NCI-H128 (cell line): ENCODE data around the gene TMEM14B.
"Not testable (repeated sequence)": the region's sequence is repeated elsewhere in the genome, so short reads cannot be mapped to it uniquely, and the experiment has no call there.

ENCODE experiments used
- DNase-seq: peaks from one replicate; lab custom pipeline; 2025; ENCODE audit not compliant: unreplicated experiment; lab: John Stamatoyannopoulos, UW

Gene TMEM14B

DNA sequence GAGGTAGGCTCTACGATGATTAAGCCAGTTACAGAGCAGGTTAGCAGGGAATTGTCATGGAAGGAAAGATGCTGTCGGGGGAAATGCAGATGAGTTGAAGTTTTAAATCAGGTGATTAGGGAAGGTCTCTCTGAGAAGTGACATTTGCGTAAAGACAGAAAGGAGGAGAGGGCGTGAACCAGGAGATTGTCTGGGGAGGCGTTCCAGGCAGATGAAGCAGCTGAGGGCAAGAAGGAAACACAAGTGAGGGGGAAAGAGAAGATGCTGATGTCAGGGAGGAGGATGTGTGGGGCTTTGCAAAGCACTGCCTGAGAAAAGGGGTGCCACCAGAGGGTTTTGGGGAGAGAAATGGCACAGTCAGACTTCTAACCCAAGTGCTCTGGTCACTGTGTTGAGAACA lies 2.5 kb upstream of the TMEM14B start:
- no peak for DNase-seq

DNA sequence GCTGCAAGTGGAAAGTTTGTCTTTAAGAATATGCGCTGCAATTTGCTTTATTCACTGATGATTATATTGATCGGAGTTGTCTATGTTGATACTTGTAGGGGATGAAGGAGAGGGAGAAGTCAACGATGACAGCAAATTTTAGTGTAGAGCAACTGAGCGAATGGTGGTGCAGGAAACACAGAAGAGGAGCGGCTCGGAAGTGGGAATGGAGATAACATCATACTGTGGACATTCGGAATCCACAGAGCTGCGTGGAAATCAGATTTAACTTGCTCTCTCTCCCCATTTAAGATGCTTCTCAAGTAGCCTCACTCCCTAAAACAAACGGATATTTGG lies 722 bp upstream of the TMEM14B start:
- DNase-seq, result no peak

DNA sequence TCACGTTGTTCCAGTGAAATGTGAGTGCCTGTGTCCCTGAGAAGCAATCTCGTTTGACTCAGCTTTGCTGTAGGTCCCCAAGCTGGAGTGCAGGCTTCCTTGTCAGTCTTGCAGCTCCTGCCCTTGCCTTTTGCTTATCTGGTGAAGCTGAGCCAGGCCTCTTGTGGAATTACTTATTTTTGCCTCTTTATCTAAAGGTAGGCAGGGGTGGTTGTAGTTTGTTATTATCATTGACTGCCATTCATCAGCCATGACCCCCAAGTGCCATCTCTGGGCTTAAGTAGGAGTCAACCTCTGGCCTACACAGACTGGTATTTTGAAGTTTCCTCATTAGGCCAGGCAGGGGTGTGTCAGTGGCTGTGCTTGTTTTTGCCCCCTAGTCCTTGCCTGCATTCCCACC lies 2.1 kb downstream of the TMEM14B start:
- no peak for DNase-seq

DNA sequence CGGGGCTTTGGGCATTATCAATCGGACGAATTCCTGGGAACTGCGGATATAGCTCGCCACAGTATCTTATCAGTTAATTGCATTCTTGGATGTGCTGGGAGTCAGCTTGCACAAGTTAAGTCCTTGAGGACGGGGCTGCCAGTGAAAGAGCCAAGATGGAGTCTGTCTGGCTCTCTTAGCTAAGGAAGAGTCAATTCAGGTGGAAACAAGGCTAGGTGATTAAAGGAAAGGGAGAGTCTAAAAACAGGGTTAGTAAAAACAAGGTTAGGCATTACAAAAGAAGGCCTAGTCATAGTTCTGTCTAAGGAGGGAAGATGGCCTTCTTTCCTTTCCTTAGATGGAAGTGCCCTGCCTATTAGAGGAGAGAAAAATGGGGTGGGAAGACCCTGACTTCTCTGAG lies 3.0 kb downstream of the TMEM14B start:
- not testable (repeated sequence) for DNase-seq

DNA sequence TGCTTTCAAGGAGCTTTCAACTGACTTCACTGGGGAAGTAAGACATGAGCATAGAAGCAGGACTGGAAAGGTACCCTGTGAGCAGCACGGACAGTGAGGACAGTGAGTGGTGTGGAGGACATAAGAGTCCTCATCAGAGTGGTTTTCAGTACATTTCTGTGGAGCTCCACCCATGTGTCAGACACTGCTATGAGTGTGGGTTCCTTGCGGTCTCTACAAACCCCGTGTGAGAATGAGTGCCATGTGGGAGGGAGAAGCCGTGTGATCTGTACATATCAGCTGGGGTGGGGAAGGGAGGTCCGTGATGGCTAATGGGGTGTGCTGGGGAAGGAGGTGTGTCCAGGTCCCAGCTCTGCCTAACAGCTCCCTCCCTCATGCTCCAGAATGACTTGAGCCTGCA lies 4.2 kb downstream of the TMEM14B start:
- DNase-seq, result not testable (repeated sequence)

DNA sequence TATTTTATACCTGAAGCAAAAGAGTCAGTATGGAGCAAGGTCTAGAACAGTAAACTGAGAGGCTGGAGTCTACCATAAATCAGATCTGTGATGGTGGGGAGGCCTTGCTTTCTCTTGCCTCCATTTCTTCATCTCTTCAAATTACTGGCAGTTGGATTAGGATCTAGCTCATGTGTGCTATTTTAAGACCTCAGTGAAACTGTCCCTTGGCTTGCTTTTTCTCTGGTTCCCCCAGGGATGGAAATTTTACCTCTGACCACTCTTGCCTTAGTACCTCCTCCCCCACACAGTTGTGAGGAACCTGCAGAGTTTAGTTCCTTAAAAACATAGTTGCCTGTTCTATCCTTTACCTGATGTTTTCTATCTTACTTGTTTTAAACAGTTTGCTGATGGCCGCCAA lies 8.5 kb downstream of the TMEM14B start:
- no peak for DNase-seq

DNA sequence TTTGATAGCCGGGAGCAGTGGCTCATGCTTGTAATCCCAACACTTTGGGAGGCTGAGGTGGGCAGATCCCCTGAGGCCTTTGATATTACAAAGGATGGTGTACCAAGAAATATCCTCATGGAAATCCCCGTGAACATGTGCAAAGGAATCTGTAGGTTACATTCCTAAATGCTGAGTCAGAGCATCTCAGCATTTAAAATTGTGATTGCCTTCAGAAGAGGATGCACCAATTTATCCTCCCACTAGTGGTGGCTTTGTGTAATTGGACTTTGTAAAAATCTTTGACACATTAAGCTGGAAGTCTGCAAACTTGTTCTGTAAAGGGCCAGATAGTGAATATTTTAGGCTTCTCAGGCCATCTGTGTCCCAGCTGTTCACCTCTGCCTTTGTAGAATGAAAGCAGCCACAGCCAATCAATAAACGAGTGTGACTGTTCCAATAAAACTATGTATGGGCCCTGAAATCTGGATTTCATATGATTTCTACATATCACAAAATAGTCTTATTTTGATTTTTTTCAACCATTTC lies 11.8 kb downstream of the TMEM14B start:
- no peak for DNase-seq

DNA sequence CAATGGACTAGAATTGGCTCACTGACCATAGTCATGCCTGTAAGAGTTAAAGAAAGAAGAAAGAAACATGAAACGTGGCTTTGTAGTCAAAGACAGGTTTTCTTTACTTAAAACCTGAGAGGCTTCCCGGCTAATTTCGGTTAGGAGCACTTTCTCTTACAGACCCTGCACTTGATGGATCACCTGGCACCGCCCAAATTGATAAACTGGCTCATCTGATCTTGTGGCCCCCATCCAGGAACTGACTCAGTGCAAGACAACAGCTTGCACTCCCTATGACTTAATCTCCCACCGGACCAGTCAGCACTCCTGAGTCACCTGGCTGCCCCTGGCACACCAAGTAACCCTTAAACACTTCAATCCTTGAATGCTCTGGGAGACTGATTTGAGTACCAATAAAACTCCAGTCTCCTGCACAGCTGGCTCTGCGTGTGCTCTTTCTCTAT lies 12.3 kb downstream of the TMEM14B start:
- DNase-seq, result no peak

DNA sequence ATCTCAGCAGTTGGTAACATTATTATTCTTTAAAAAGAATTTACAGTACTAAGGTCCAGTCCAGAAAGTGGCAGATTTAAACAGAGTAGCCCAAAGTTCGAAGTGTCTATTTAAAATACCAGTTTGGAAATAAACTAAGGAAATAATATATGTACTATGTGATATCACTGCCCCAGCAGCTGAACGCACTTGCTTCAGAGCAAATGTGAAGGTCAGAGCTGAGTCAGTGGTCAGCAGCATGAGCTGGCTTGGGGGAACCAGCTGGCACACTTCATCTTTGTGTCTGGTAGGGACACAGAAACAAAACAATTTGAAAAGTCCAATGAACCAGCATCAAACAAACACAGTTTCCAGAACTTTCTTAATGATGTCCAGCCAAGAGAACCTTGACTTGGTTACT lies 15.4 kb downstream of the TMEM14B start:
- no peak for DNase-seq

DNA sequence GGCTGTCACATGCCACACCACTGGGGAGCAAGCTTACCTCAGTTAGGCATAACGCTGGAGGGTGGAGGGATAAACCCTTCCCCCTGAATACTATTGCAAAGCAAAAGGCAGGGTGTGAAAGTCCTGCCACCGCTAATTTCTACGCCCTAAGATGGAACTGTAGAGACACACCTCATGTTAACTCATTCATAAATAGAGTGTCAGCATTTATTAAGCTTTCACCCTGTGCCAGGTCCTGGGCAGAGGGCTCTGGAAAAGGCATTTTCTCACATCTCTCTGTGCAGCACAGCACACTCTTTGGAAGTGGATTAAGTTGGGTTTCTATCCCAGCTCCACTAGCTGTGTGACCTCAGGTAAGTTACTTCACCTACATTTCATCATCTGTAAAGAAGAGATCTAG lies 21.8 kb downstream of the TMEM14B start:
- DNase-seq, result no peak

DNA sequence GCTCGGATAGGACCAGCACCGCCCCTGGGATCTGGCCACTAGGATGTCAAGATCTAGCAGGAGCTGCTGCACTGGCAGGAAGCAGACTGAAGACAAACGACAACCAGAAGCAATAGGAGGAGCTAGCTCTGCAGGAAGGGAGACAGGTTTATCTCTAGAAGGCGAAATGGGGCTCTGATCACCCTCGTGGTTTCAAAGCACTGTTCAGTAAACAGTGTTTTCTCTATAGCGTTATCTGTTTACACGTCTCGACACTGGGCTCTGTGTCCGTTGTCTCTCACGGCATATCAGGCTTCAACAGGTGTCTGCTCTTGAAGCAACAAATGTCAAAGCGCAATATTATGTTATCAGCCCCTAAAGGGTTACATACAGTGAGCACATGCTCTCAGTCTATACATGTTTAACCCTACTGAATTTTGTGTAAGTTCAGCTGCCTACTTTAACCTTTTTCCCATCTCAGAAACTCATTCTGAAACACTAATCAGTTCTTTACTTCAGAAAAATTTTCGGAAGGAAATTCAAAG lies 23.8 kb downstream of the TMEM14B start:
- no peak for DNase-seq

DNA sequence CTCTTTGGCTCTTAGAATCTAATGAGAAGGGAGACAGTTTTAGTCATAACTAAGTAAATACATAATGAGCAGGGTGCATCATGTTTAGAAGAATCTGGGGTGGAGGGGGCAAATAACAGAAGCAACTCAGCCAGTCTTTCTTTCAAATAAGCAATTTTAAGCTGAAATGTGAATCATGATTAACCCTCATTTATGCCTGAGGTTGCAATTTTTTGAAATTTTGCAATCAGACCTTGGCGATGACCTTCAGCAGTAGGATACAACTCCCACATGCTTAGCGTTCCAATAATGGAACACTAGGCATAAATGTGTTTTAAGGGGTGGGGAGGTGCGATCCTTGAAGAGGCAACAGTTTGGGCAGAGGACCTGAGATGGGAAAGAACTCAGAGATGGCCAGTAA lies 30.6 kb downstream of the TMEM14B start:
- no peak for DNase-seq

DNA sequence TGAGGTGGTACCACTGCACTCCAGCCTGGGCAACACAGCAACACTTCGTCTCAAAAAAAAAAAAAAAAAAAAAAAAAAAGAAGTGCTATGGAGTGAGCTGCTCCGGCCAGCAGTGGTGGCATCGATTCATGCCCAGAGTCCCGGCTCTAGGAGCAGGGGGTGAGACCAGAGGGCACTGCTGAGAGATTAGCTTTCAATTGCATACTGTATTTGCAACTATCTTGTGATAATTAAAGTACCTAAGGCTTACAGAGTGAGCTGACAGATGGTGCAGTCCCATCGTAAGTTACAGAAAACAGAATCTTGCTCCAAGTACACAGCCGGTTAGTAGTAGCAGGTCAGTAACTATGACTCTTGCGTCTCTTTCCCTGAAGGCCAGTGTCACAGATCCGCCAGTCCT lies 31.5 kb downstream of the TMEM14B start:
- DNase-seq, result no peak

DNA sequence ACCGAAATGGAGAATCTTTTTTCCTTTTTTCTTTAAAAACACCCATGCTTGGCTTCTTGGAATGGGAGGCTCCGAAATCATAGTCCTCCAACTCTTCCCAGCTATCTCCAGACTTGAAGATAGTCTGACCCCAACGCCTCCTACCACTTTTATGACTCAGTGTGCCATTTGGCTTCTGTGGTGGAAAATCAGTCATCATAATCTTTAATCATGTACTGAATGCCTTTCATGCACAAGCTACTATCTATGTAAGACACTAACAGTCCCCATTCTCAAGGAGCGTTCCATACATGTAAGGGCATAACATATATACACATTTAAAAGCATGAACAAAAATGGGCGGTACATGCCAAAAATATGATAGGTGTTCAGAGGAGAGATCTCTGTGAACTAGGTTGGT lies 44.1 kb downstream of the TMEM14B start:
- no peak for DNase-seq

DNA sequence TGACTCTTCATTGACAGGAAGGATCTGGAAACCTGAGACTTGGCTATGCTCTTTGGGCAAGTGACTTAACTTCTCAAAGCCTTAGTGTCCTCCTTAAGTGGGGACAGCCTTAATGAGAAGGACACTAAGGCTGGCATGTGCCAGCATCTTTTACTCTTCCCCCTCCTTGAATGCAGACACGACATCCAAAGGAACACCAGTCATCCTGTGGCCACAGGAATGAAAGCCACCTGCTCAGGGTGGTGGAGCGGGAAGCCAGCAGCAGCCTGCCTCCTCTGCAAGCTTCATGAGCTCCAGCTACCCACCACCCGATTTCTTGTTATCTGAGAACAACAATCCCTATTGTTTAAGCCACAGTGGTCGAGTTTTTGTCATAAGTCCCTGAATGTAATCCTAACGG lies 44.5 kb downstream of the TMEM14B start:
- DNase-seq, result no peak

DNA sequence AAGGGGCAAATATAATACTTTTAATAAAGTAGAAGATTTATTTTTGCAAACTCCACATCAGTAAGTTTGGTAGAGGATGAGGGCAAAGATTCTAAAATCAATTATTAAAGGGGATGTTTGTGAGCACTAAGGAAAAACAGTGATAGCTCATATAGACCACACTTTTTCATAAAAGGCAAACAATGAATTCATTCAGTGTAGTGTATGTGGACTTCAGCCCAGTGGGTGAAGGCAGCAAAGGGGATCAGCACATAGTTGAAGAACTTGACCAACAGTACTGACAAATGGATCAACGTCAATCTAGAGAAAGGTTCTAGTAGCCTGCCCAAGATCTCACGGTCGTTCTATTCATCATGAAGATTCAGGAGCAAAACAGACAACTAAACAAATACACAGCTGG lies 45.4 kb downstream of the TMEM14B start:
- no peak for DNase-seq

DNA sequence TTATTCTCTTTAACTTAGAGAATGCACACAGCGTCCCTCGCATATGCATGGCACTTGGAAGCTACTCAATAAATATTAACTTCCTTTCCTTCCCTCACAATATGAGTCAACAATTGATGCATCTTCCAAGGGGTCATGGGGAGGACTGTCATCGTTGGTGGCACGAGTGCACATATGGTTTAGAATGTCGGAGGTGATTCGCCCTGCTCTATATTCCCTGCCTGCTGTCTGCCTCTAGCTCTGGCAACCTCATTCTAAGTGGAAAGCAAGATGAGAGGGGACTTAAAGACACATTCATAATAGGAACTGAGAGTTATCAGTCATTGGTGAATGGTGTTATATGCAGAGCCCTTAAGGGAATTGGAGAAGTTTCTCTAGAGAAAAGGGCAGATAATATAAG lies 46.1 kb downstream of the TMEM14B start:
- no peak for DNase-seq

DNA sequence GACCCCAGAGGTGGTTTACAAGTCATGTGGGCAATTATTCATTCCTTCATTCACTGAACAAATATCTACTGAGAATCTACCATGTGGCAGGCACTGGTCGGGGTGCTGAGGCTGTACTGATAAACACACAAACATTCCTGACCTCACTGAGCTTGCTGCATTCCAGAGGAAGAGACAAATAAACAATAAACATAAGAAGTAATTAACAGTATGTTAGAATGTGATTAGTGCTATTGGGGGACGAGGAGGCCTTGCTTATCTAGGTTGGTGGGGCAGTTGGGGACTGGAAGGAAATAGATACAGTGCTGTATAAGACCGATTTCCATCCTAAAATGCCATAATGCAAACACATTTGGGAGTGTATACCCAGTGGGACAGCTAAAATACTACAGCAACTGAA lies 46.6 kb downstream of the TMEM14B start:
- no peak for DNase-seq

DNA sequence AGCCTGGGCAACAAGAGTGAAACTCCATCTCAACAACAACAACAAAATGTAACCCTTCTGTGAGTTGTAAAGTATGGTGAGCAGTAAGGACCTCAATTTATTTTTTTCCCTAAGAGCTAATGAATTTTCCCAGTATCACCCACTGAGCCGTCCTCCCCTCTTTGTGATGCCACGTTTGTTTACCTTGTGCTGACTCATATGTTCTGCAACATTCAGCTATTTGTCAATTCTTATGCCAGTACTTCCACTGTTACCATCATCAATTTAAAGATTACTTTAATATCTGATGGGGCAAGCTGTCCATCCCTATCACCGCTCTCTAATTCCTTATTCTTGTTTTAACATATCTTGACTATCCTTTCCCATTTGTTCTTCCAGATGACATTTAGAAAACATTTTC lies 53.2 kb downstream of the TMEM14B start:
- no peak for DNase-seq

DNA sequence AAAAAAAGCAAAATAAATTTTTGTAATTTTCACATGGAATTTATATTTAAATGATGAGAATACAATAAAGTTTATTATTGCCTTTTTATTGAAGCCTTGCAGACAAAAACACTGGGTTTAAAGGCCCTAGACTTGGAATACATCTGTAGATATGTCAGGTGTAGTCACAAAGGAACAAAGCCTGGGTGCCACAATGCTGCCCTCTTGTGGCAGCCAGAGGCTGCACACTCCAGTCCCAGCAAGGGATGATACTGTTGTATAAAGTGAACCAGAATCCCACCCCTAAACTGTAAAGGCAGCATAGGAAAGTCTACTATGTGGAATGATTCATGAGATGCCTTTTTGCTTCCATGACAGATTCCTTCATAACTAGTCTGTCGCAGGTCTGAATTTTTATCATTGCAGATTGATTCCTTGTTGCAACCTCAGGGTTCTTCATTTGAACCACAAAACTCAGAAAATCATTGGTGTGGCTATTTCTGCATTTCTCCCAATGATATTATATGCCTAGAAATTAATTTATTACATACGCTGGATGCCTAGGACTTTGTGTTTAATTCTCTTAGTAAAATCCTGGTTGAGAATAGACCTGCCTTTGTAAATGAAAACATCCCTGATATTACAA lies 53.7 kb downstream of the TMEM14B start:
- DNase-seq, result peak; percentile 13
